Trophoblast cell (in vitro differentiated cells and primary cell): ENCODE results near the gene GABRR1.

Source experiments
- DNase-seq, 2 donors: peaks; one replicate each; pipeline ENCODE4 v3.0.0-alpha.2; 2016
- H2AFZ ChIP-seq: 2 replicates; pipeline ENCODE4 v1.6.1; 2013; ENCODE audit warnings: low read length, moderate library complexity, mild to moderate bottlenecking; ENCODE audit not compliant: insufficient read depth, poor library complexity
- H2AK5ac ChIP-seq: 2 replicates; pipeline ENCODE4 v1.6.1; 2013; ENCODE audit warnings: mild to moderate bottlenecking, low read length
- H2BK120ac ChIP-seq: 2 replicates; pipeline ENCODE4 v1.6.1; 2013; ENCODE audit warnings: low read length, mild to moderate bottlenecking, moderate library complexity; ENCODE audit not compliant: insufficient read depth, poor library complexity
- H2BK12ac ChIP-seq: 2 replicates; pipeline ENCODE4 v1.6.1; 2013; ENCODE audit warnings: mild to moderate bottlenecking, low read length, moderate library complexity
- H2BK5ac ChIP-seq: 2 replicates; pipeline ENCODE4 v1.6.1; 2013; ENCODE audit warnings: low read length, low read depth, moderate library complexity, mild to moderate bottlenecking; ENCODE audit not compliant: poor library complexity
- H3K14ac ChIP-seq: 2 replicates; pipeline ENCODE4 v1.6.1; 2013; ENCODE audit warnings: mild to moderate bottlenecking, low read length
- H3K18ac ChIP-seq: 2 replicates; pipeline ENCODE4 v1.6.1; 2013; ENCODE audit warnings: mild to moderate bottlenecking, low read length
- H3K23ac ChIP-seq: 2 replicates; pipeline ENCODE4 v1.6.1; 2013; ENCODE audit warnings: low read length
- H3K27ac ChIP-seq: 2 replicates; pipeline ENCODE4 v1.5.1; 2013; ENCODE audit warnings: low read depth, mild to moderate bottlenecking, inconsistent platforms, low read length, moderate library complexity
- H3K27me3 ChIP-seq: 2 replicates; pipeline ENCODE4 v1.6.1; 2013; ENCODE audit warnings: inconsistent platforms, mild to moderate bottlenecking, low read length, moderate library complexity; ENCODE audit not compliant: insufficient read depth
- H3K36me3 ChIP-seq, 2 experiments: 1 replicate in 1 of 2; 2 replicates in 1 of 2; pipeline ENCODE4 v1.6.1; 2013; ENCODE audit warnings: low read length in 2 of 2, mild to moderate bottlenecking in 2 of 2, moderate library complexity in 1 of 2; ENCODE audit not compliant: insufficient read depth in 2 of 2, control insufficient read depth in 1 of 2
- H3K4ac ChIP-seq: 2 replicates; pipeline ENCODE4 v1.6.1; 2013; ENCODE audit warnings: low read depth, mild to moderate bottlenecking, low read length, moderate library complexity
- H3K4me1 ChIP-seq, 2 experiments: 1 replicate in 1 of 2; 2 replicates in 1 of 2; pipeline ENCODE4 v1.6.1; 2013; ENCODE audit warnings: low read length in 2 of 2, mild to moderate bottlenecking in 2 of 2, moderate library complexity in 1 of 2; ENCODE audit not compliant: insufficient read depth in 2 of 2, control insufficient read depth in 1 of 2
- H3K4me2 ChIP-seq: 2 replicates; pipeline ENCODE4 v1.6.1; 2013; ENCODE audit warnings: inconsistent platforms, mild to moderate bottlenecking, low read length, moderate library complexity
- H3K4me3 ChIP-seq: 2 replicates; pipeline ENCODE4 v1.5.1; 2013; ENCODE audit warnings: mild to moderate bottlenecking, low read depth, low read length, inconsistent platforms
- H3K79me1 ChIP-seq: one replicate; pipeline ENCODE4 v1.6.1; 2013; ENCODE audit warnings: low read length
- H3K79me2 ChIP-seq: 2 replicates; pipeline ENCODE4 v1.6.1; 2013; ENCODE audit warnings: low read length, mild to moderate bottlenecking; ENCODE audit not compliant: control insufficient read depth, insufficient read depth, poor library complexity
- H3K9ac ChIP-seq: 2 replicates; pipeline ENCODE4 v1.6.1; 2013; ENCODE audit warnings: mild to moderate bottlenecking, low read length
- H3K9me3 ChIP-seq: 2 replicates; pipeline ENCODE4 v1.6.1; 2013; ENCODE audit warnings: low read depth, mild to moderate bottlenecking, control low read depth, inconsistent platforms, low read length; ENCODE audit not compliant: insufficient read depth
- H4K12ac ChIP-seq: 2 replicates; pipeline ENCODE4 v1.6.1; 2013; ENCODE audit warnings: low read depth, mild to moderate bottlenecking, low read length, moderate library complexity
- H4K8ac ChIP-seq: 2 replicates; pipeline ENCODE4 v1.6.1; 2013; ENCODE audit warnings: low read depth, mild to moderate bottlenecking, low read length, moderate library complexity
- H4K91ac ChIP-seq: one replicate; pipeline ENCODE4 v1.6.1; 2013; ENCODE audit warnings: low read depth, mild to moderate bottlenecking, low read length, moderate library complexity
- WGBS: extraction: QIAGEN DNeasy Blood & Tissue Kit; methylation state at CpG from one replicate; pipeline ENCODE4 v1.1.7; 2013; ENCODE audit warnings: missing lambda C conversion rate; ENCODE audit not compliant: insufficient read length, insufficient coverage; ENCODE audit errors: extremely low coverage; 5-methylcytosine and 5-hydroxymethylcytosine counted together

The GABRR1 gene

GRCh38 chr6:89250239-89250638, 33.1 kb upstream of the GABRR1 start:
- H3K4me1 ChIP-seq: no peaks in the 10 kb centered on the region
- H2BK12ac ChIP-seq: no peak overlapping the region
- H2BK5ac ChIP-seq: no peak overlapping the region
- peak overlapping the region; percentile 60 for H4K12ac ChIP-seq
- no peaks in the 10 kb centered on the region for H3K9me3 ChIP-seq
- no peak overlapping the region for H3K9ac ChIP-seq
- H3K4me2 ChIP-seq: no peak overlapping the region
- no peak overlapping the region for H3K18ac ChIP-seq
- no peak overlapping the region for H3K23ac ChIP-seq
- H2AK5ac ChIP-seq: no peak overlapping the region
- H3K14ac ChIP-seq: no peak overlapping the region
- H3K79me2 ChIP-seq: no peaks in the 10 kb centered on the region
- H2AFZ ChIP-seq: no peak overlapping the region
- H2BK120ac ChIP-seq: no peak overlapping the region
- no peak overlapping the region for H3K27ac ChIP-seq
- H3K36me3 ChIP-seq: no peaks in the 10 kb centered on the region
- H3K4ac ChIP-seq: no peak overlapping the region
- no peaks in the 10 kb centered on the region for H3K27me3 ChIP-seq
- H4K8ac ChIP-seq: no peak overlapping the region
- no CpG with 5 or more reads among the region's 7 CpGs for WGBS
- H4K91ac ChIP-seq: no peak overlapping the region
- H3K79me1 ChIP-seq: no peaks in the 10 kb centered on the region
- H3K4me3 ChIP-seq: no peak overlapping the region
- DNase-seq: no peak

GRCh38 chr6:89244241-89244985, 27.3 kb upstream of the GABRR1 start:
- H3K36me3 ChIP-seq: no peaks in the 10 kb centered on the region
- H3K27me3 ChIP-seq: no peaks in the 10 kb centered on the region
- no peak overlapping the region for H3K4me2 ChIP-seq
- H2BK120ac ChIP-seq: no peak overlapping the region
- no peak overlapping the region for H3K14ac ChIP-seq
- no peak overlapping the region for H3K27ac ChIP-seq
- no peaks in the 10 kb centered on the region for H3K79me1 ChIP-seq
- no peak overlapping the region for H4K12ac ChIP-seq
- no peak overlapping the region for H3K4me3 ChIP-seq
- H2BK12ac ChIP-seq: no peak overlapping the region
- H3K9me3 ChIP-seq: no peaks in the 10 kb centered on the region
- WGBS: no CpG with 5 or more reads among the region's 5 CpGs
- H4K91ac ChIP-seq: no peak overlapping the region
- no peak for DNase-seq
- no peaks in the 10 kb centered on the region for H3K79me2 ChIP-seq
- no peak overlapping the region for H3K9ac ChIP-seq
- no peaks in the 10 kb centered on the region for H3K4me1 ChIP-seq
- H2AK5ac ChIP-seq: no peak overlapping the region
- no peak overlapping the region for H3K4ac ChIP-seq
- no peak overlapping the region for H3K18ac ChIP-seq
- H3K23ac ChIP-seq: no peak overlapping the region
- H2BK5ac ChIP-seq: no peak overlapping the region
- no peak overlapping the region for H4K8ac ChIP-seq
- no peak overlapping the region for H2AFZ ChIP-seq

- Histone ChIP-seq H4K91ac (no peak overlapping the region), H2AFZ (no peak overlapping the region), H3K23ac (no peak overlapping the region), H3K4me2 (no peak overlapping the region), H3K27me3 (no peaks in the 10 kb centered on the region), H3K14ac (no peak overlapping the region), H3K18ac (no peak overlapping the region), H2BK120ac (no peak overlapping the region), H3K79me1 (no peaks in the 10 kb centered on the region), H3K36me3 (no peaks in the 10 kb centered on the region), H4K12ac (no peak overlapping the region), H3K27ac (no peak overlapping the region), H2BK12ac (no peak overlapping the region), H3K4ac (no peak overlapping the region), H3K4me1 (no peaks in the 10 kb centered on the region), H3K79me2 (no peaks in the 10 kb centered on the region), H3K9ac (no peak overlapping the region), H2AK5ac (no peak overlapping the region), H3K4me3 (no peak overlapping the region), H4K8ac (no peak overlapping the region), H2BK5ac (no peak overlapping the region), H3K9me3 (no peaks in the 10 kb centered on the region)
- no CpG with 5 or more reads among the region's 1 CpG for WGBS
- DNase-seq: no peak
These were observed 26.1 kb upstream of the GABRR1 start for GRCh38 chr6:89243331-89243629.

- Histone ChIP-seq H3K4ac (no peak overlapping the region), H4K8ac (no peak overlapping the region), H2BK12ac (no peak overlapping the region), H3K23ac (no peak overlapping the region), H2BK120ac (no peak overlapping the region), H3K4me2 (no peak overlapping the region), H4K91ac (no peak overlapping the region), H3K9me3 (no peaks in the 10 kb centered on the region), H3K27me3 (no peaks in the 10 kb centered on the region), H2AFZ (no peak overlapping the region), H4K12ac (no peak overlapping the region), H2BK5ac (no peak overlapping the region), H3K4me3 (no peak overlapping the region), H2AK5ac (no peak overlapping the region), H3K79me1 (no peaks in the 10 kb centered on the region), H3K14ac (no peak overlapping the region), H3K4me1 (no peaks in the 10 kb centered on the region), H3K18ac (no peak overlapping the region), H3K36me3 (no peaks in the 10 kb centered on the region), H3K27ac (no peak overlapping the region), H3K9ac (no peak overlapping the region), H3K79me2 (no peaks in the 10 kb centered on the region)
- peak; percentile 11 to 75 for DNase-seq
- no CpG with 5 or more reads among the region's 3 CpGs for WGBS
These were observed 25.6 kb upstream of the GABRR1 start for GRCh38 chr6:89242574-89243330.
